ENCODE results near the gene ZNF827. TPM values are rescaled to one million over a fixed set of nuclear protein-coding genes. Genes with fewer than 3 reads are reported as not detected.

ZNF827 gene
- total RNA-seq, 1 donor from 2014 or later = 50.2 TPM

- TF ChIP-seq CTCF (IDR thresholded peaks at IDR 0.05; ENCODE audit: unreplicated experiment) = peak; percentile 26
- Mint-ChIP-seq H3K9me3 (ENCODE audit: low read depth) (no peaks in the 10 kb centered on the region), H3K4me3 (ENCODE audit: low read depth) (no peak overlapping the region), H3K27ac (no peak overlapping the region), H3K4me1 (ENCODE audit: low read depth) (no peaks in the 10 kb centered on the region), H3K36me3 (ENCODE audit: insufficient read depth) (peaks cover 13% of the 10 kb centered on the region), H3K27me3 (no peaks in the 10 kb centered on the region)
- DNase-seq (ENCODE audit: low spot score, unreplicated experiment) = no peak
Measured at GRCh38 chr4:145891958-145892357, 46.7 kb downstream of the ZNF827 start.

GRCh38 chr4:145890689-145891088 is 47.9 kb downstream of the ZNF827 start:
- Mint-ChIP-seq H3K27me3 (no peaks in the 10 kb centered on the region), H3K9me3 (ENCODE audit: low read depth) (no peaks in the 10 kb centered on the region), H3K27ac (no peak overlapping the region), H3K4me3 (ENCODE audit: low read depth) (no peak overlapping the region), H3K36me3 (ENCODE audit: insufficient read depth) (peaks cover 15% of the 10 kb centered on the region), H3K4me1 (ENCODE audit: low read depth) (no peaks in the 10 kb centered on the region)
- no peak for DNase-seq (ENCODE audit: low spot score, unreplicated experiment)
- no peak for TF ChIP-seq CTCF (IDR thresholded peaks at IDR 0.05; ENCODE audit: unreplicated experiment)

GRCh38 chr4:145888393-145888792 is 50.2 kb downstream of the ZNF827 start:
- H3K9me3 Mint-ChIP-seq (ENCODE audit: low read depth) = no peaks in the 10 kb centered on the region
- peak; percentile 34 for TF ChIP-seq CTCF (IDR thresholded peaks at IDR 0.05; ENCODE audit: unreplicated experiment)
- H3K4me3 Mint-ChIP-seq (ENCODE audit: low read depth) = no peak overlapping the region
- H3K4me1 Mint-ChIP-seq (ENCODE audit: low read depth) = peaks cover 5% of the 10 kb centered on the region
- H3K27ac Mint-ChIP-seq = no peak overlapping the region
- H3K27me3 Mint-ChIP-seq = no peaks in the 10 kb centered on the region
- DNase-seq (ENCODE audit: low spot score, unreplicated experiment) = no peak
- peaks cover 19% of the 10 kb centered on the region for H3K36me3 Mint-ChIP-seq (ENCODE audit: insufficient read depth)

- no peak for TF ChIP-seq CTCF (IDR thresholded peaks at IDR 0.05; ENCODE audit: unreplicated experiment)
- Mint-ChIP-seq H3K27ac (no peak overlapping the region), H3K27me3 (no peaks in the 10 kb centered on the region), H3K36me3 (ENCODE audit: insufficient read depth) (peaks cover 19% of the 10 kb centered on the region), H3K4me1 (ENCODE audit: low read depth) (peaks cover 10% of the 10 kb centered on the region), H3K4me3 (ENCODE audit: low read depth) (no peak overlapping the region), H3K9me3 (ENCODE audit: low read depth) (no peaks in the 10 kb centered on the region)
- DNase-seq (ENCODE audit: low spot score, unreplicated experiment) = no peak
Measured at GRCh38 chr4:145887241-145887991, 51.2 kb downstream of the ZNF827 start.

GRCh38 chr4:145886871-145887240 is 51.8 kb downstream of the ZNF827 start:
- Mint-ChIP-seq H3K27me3 (no peaks in the 10 kb centered on the region), H3K36me3 (ENCODE audit: insufficient read depth) (peaks cover 19% of the 10 kb centered on the region), H3K4me1 (ENCODE audit: low read depth) (peaks cover 14% of the 10 kb centered on the region), H3K27ac (no peak overlapping the region), H3K9me3 (ENCODE audit: low read depth) (no peaks in the 10 kb centered on the region), H3K4me3 (ENCODE audit: low read depth) (no peak overlapping the region)
- no peak for DNase-seq (ENCODE audit: low spot score, unreplicated experiment)
- no peak for TF ChIP-seq CTCF (IDR thresholded peaks at IDR 0.05; ENCODE audit: unreplicated experiment)

Measured in progenitor cell of endocrine pancreas (in vitro differentiated cells).